ENCODE data around the gene PATE1. TPM values are rescaled to one million over a fixed set of nuclear protein-coding genes. Genes with fewer than 3 reads are reported as not detected.
"Not testable (repeated sequence)": the region's sequence is repeated elsewhere in the genome, so short reads cannot be mapped to it uniquely, and the experiment has no call there.

Gene PATE1, protein sequence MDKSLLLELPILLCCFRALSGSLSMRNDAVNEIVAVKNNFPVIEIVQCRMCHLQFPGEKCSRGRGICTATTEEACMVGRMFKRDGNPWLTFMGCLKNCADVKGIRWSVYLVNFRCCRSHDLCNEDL
- not detected for total RNA-seq

GRCh38 chr11:125745979-125746378, at the start of gene PATE1:
Gene PATE1, plus strand, starts transcription at chr11:125746279. Its CDS starts 26 bp downstream, at chr11:125746305.
- no peak within 1 kb of the TSS for H3K27ac ChIP-seq
- TF ChIP-seq, protein P1, sequence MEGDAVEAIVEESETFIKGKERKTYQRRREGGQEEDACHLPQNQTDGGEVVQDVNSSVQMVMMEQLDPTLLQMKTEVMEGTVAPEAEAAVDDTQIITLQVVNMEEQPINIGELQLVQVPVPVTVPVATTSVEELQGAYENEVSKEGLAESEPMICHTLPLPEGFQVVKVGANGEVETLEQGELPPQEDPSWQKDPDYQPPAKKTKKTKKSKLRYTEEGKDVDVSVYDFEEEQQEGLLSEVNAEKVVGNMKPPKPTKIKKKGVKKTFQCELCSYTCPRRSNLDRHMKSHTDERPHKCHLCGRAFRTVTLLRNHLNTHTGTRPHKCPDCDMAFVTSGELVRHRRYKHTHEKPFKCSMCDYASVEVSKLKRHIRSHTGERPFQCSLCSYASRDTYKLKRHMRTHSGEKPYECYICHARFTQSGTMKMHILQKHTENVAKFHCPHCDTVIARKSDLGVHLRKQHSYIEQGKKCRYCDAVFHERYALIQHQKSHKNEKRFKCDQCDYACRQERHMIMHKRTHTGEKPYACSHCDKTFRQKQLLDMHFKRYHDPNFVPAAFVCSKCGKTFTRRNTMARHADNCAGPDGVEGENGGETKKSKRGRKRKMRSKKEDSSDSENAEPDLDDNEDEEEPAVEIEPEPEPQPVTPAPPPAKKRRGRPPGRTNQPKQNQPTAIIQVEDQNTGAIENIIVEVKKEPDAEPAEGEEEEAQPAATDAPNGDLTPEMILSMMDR (IDR thresholded peaks at IDR 0.05): no peak
- no peak for TF ChIP-seq POLR2AphosphoS5 (IDR thresholded peaks at IDR 0.05)
- no peak for TF ChIP-seq POLR2A (IDR thresholded peaks at IDR 0.05)
- no peaks in the 10 kb centered on the region for H3K27me3 ChIP-seq
- no peaks in the 10 kb centered on the region for H3K36me3 ChIP-seq
- no peaks in the 10 kb centered on the region for H3K9me3 ChIP-seq
- H3K4me3 ChIP-seq: no peak within 1 kb of the TSS
- intact Hi-C loops (cut with DNase I; ENCODE audit: low total_unique reads): no loop called here
- no peaks in the 10 kb centered on the region for H3K4me1 ChIP-seq
- no peak for DNase-seq (ENCODE audit: low spot score in 2 of 2)

DNA sequence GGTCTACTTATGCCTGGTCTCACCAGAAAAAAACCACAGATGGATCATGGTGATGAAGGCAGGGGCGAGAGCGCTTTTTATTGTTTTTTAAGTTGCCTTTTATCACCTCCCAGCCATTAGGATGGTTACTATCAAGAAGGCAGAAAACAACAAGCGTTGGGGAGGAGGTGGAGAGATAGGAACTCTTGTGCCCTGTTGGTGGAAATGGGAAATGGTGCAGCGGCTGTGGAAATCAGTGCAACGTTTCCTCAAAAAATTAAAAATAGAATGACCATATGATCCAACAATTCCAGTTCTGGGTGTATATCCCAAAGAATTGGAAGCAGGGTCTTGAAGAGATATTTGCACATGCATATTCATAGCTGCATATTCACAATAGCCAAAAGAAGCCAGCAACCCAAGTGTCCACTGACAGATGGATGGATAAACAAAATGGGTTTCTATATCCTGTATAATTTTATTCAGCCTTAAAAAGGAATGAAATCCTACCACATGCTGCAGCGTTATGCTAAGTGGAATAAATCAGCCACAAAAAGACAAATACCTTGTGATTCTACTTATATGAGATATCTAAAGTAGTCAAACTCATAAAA, 45.0 kb upstream of the PATE1 start:
- Histone ChIP-seq H3K4me3 (no peak overlapping the region), H3K9me3 (peaks cover 0 to 2% of the 10 kb centered on the region in 2 donors), H3K27me3 (no peaks in the 10 kb centered on the region), H3K27ac (no peak overlapping the region), H3K36me3 (no peaks in the 10 kb centered on the region), H3K4me1 (no peaks in the 10 kb centered on the region)
- DNase-seq (ENCODE audit: low spot score in 2 of 2): no peak
- TF ChIP-seq, protein P1 (IDR thresholded peaks at IDR 0.05): no peak
- TF ChIP-seq POLR2AphosphoS5 (IDR thresholded peaks at IDR 0.05) (no peak), POLR2A (IDR thresholded peaks at IDR 0.05) (no peak)
- intact Hi-C loops (cut with DNase I; ENCODE audit: low total_unique reads): no loop called here

DNA sequence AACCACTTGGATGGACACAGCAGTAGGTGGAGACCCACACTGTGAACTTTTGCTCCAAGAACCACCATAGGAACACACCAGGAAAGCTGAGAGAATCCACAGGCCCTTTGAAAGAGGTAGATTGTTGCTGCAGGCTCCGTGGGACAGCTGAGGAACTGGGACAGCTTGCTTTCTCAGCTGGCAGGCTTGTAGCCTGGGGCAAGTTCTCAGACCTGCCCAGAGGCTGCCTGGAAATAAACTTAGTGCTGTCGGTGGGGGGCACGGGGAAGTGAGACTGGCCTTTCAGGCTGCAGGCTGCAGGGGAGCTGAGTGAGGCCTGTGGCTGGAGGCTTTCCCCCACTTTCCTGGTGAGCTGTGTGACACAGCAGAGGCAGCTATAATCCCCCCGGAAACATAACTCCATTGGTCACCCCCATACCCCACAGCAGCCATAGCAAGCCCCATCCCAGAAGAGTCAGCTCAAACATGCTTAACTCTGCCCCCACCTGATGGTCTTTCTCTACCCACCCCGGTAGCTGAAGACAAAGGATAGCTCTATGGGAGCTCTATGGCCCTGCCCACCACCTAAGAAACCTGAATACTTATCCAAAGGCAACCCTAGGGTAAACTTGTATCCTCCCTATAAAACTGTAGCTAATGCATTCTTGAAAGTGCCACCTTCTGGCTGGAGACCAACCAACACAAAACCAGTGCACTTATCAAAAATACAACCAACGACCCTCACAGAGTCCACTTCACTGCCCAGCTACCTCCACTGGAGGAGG, 44.0 kb upstream of the PATE1 start:
- DNase-seq (ENCODE audit: low spot score in 2 of 2): no peak
- Histone ChIP-seq H3K4me3 (no peak overlapping the region), H3K27me3 (no peaks in the 10 kb centered on the region), H3K9me3 (no peaks in the 10 kb centered on the region), H3K4me1 (no peaks in the 10 kb centered on the region), H3K27ac (no peak overlapping the region), H3K36me3 (no peaks in the 10 kb centered on the region)
- intact Hi-C loops (cut with DNase I; ENCODE audit: low total_unique reads): no loop called here
- TF ChIP-seq, protein P1 (IDR thresholded peaks at IDR 0.05): no peak
- no peak for TF ChIP-seq POLR2A (IDR thresholded peaks at IDR 0.05)
- no peak for TF ChIP-seq POLR2AphosphoS5 (IDR thresholded peaks at IDR 0.05)

DNA sequence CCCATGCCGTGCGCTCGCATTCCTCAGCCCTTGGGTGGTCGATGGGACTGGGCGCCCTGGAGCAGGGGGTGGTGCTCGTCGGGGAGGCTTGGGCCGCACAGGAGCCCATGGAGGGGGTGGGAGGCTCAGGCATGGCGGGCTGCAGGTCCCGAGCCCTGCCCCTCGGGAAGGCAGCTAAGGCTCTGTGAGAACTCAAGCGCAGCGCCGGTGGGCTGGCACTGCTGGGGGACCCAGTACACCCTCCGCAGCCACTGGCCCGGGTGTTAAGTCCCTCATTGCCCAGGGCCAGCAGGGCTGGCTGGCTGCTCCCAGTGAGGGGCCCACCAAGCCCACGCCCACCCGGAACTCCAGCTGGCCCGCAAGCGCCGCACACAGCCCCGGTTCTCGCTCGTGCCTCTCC, 41.4 kb upstream of the PATE1 start:
- H3K36me3 ChIP-seq; DNase-seq (ENCODE audit: low spot score in 2 of 2); H3K4me1 ChIP-seq; H3K27ac ChIP-seq; H3K4me3 ChIP-seq; H3K9me3 ChIP-seq; intact Hi-C loops (cut with DNase I; ENCODE audit: low total_unique reads); H3K27me3 ChIP-seq: not testable (repeated sequence)

DNA sequence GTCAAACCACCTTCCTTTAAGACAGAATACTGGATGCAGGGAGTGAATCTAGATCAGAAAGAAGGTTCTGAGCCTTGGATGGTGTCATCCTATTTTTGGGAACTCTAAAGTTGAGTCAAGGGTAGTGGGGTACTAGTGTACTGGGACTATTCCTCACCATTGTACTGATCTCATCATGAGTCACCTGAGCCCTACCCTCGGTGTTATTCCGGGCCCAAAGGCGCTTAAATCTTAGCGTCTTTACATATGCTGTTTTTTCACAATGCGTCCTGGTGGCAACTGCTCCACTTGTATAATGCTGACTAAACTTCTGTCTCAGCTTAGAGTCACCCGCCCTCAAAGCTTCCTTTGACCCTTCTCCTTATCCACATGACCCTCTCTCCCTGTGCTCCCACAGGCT, 25.3 kb upstream of the PATE1 start:
- Histone ChIP-seq H3K4me1 (no peaks in the 10 kb centered on the region), H3K27me3 (no peaks in the 10 kb centered on the region), H3K9me3 (peaks cover 8 to 11% of the 10 kb centered on the region in 2 donors), H3K36me3 (no peaks in the 10 kb centered on the region), H3K27ac (no peak overlapping the region), H3K4me3 (no peak overlapping the region)
- intact Hi-C loops (cut with DNase I; ENCODE audit: low total_unique reads): no loop called here
- TF ChIP-seq, protein P1 (IDR thresholded peaks at IDR 0.05): no peak
- TF ChIP-seq POLR2AphosphoS5 (IDR thresholded peaks at IDR 0.05) (no peak), POLR2A (IDR thresholded peaks at IDR 0.05) (no peak)
- no peak for DNase-seq (ENCODE audit: low spot score in 2 of 2)

Data from breast epithelium (tissue), 4 donors.